Fibroblast of the aortic adventitia (primary cell): ENCODE measurements around the gene MYRIP. TPM values are rescaled to one million over a fixed set of nuclear protein-coding genes. Genes with fewer than 3 reads are reported as not detected.

Experiments
- DNase-seq: peaks from one replicate; pipeline ENCODE4 v3.0.0-alpha.2; 2010; ENCODE audit warnings: low read depth
- H3K4me3 ChIP-seq: 2 replicates; pipeline ENCODE4 v1.5.1; 2011; ENCODE audit warnings: low read depth, mild to moderate bottlenecking, control low read depth, low read length, moderate library complexity
- total RNA-seq: library from RNA; depleted of rRNA; stranded (reverse); fragments of >200 nt; gene quantifications from 2 replicates; pipeline ENCODE4 v1.2.3, GENCODE V29; 2012; ENCODE audit warnings: low replicate concordance
- TF ChIP-seq, protein P1 (sequence below): IDR thresholded peaks from 2 replicates; pipeline ENCODE4 v1.5.1; 2011; ENCODE audit warnings: mild to moderate bottlenecking, low read length, control low read depth, inconsistent platforms; ENCODE audit not compliant: insufficient read depth

MYRIP gene
- total RNA-seq, 1 donor = 8.6 TPM

GRCh38 chr3:40045051-40045450 is 235.6 kb downstream of the MYRIP start:
- no peak overlapping the region for H3K4me3 ChIP-seq
- DNase-seq = no peak
- TF ChIP-seq, protein P1, sequence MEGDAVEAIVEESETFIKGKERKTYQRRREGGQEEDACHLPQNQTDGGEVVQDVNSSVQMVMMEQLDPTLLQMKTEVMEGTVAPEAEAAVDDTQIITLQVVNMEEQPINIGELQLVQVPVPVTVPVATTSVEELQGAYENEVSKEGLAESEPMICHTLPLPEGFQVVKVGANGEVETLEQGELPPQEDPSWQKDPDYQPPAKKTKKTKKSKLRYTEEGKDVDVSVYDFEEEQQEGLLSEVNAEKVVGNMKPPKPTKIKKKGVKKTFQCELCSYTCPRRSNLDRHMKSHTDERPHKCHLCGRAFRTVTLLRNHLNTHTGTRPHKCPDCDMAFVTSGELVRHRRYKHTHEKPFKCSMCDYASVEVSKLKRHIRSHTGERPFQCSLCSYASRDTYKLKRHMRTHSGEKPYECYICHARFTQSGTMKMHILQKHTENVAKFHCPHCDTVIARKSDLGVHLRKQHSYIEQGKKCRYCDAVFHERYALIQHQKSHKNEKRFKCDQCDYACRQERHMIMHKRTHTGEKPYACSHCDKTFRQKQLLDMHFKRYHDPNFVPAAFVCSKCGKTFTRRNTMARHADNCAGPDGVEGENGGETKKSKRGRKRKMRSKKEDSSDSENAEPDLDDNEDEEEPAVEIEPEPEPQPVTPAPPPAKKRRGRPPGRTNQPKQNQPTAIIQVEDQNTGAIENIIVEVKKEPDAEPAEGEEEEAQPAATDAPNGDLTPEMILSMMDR = no peak

- TF ChIP-seq, protein P1 = no peak
- DNase-seq = no peak
- H3K4me3 ChIP-seq = no peak overlapping the region
Measured at GRCh38 chr3:40046149-40046548, 236.7 kb downstream of the MYRIP start.

GRCh38 chr3:40047406-40047805 is 238.0 kb downstream of the MYRIP start:
- H3K4me3 ChIP-seq = no peak overlapping the region
- DNase-seq = peak; percentile 85
- TF ChIP-seq, protein P1 = no peak

DNA sequence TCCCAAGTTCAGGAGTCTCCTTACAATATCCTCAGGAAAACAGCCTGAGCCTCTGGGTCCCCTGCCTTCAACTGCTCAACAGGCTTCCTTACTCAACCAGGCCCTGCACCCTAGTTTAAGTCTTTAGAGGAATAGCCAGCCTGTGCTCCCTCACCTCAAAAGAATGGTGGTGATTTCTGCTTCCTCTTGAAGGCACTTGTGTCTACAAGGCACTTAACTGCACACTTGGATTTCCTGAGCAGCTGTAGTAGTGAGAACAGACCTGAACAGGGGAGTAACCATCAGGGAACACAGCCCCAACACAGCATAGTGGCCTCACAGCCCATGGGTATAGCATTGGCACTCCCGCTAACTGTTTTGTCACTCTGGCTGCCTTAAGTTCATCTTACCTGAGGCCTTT is 244.3 kb downstream of the MYRIP start:
- no peak overlapping the region for H3K4me3 ChIP-seq
- TF ChIP-seq, protein P1 = no peak
- DNase-seq = no peak

DNA sequence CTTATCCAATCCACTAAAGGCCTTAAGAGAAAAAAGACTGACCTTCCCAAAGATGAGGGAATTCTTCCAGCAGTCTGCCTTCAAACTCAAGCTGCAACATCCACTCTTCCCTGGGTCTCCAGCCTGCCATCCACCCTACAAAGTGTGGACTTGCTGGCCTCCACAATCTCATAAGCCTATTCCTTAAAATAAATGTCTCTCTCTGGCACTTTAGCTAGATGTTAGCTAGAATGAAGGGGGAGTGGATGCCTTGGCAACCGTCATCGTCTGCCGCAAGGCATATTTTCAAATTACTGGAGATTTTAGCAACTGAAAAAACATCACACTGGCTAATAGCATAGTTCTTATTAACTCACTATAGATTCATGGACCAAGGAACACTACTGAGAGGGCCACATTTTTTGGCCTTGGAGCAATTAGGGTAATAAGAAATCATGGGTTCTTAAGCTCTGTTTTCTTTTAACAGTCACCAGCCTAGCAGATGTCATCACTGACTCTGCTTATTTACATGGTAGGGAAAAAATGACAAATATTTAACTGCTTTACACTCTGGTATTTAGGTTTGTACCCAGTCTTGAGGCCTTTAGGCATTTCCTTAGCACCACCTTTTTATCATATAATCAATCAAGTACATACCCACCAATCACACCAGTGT is 245.3 kb downstream of the MYRIP start:
- H3K4me3 ChIP-seq = no peak overlapping the region
- DNase-seq = peak; percentile 51
- TF ChIP-seq, protein P1 = no peak

DNA sequence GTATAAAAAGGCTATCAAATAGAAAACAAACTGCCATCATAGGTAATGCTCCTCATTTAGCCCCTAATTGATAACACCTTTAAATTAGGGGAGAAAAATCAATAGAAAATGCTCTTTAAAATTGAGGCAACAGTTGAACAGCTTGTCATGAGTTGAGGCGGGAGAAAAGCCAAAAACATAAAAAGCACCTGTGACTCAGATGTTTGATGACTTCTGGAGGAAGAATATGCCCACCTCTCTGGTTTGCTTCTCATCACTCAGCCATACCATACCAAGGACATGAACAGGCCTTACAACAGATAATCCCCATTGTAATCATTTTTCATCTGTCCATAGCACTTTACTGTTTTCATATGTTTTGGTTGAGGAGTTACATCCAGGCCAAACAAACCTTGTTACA is 246.0 kb downstream of the MYRIP start:
- DNase-seq = peak; percentile 20
- TF ChIP-seq, protein P1 = no peak

DNA sequence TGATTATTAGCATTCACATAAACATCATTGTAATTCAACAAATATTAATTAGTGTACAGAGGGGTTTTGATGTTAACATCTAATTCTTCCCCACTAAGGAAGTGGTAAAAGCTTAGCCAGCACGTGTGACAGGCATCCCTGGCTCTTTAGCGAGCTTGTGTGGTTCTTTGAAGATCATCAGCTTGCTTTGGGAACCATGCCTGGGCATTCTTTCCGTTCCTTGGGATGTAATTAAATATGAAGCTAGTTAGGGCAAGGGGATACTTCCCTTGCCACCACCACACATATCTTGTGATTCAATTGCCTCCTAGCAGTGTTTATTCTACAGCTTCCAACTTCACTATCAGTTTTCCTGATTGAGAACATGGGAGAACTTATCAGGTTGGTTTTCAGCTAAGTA is 246.5 kb downstream of the MYRIP start:
- TF ChIP-seq, protein P1 = no peak
- DNase-seq = no peak
- no peak overlapping the region for H3K4me3 ChIP-seq

More for the DNA sequence above, 246.0 kb downstream of the MYRIP start:
- no peak overlapping the region for H3K4me3 ChIP-seq
